SU-DHL-6 (cell line): ENCODE measurements around the gene CACNA2D1.

Source experiments
- CTCF ChIP-seq: fragments of 200-600 bp; sonication (generic); IDR thresholded peaks from one replicate; pipeline ENCODE4 v1.5.1; 2017; ENCODE audit warnings: antibody characterized with exemption, mild to moderate bottlenecking, low read length, moderate library complexity; ENCODE audit not compliant: insufficient read depth, poor library complexity, severe bottlenecking
- EZH2phosphoT487 ChIP-seq: fragments of 200-600 bp; sonication (generic), shearing (Covaris generic); conservative IDR thresholded peaks from 2 replicates; pipeline ENCODE4 v1.6.1; 2018; ENCODE audit warnings: mild to moderate bottlenecking, antibody characterized with exemption, low read length, moderate library complexity, mixed read lengths

DNA sequence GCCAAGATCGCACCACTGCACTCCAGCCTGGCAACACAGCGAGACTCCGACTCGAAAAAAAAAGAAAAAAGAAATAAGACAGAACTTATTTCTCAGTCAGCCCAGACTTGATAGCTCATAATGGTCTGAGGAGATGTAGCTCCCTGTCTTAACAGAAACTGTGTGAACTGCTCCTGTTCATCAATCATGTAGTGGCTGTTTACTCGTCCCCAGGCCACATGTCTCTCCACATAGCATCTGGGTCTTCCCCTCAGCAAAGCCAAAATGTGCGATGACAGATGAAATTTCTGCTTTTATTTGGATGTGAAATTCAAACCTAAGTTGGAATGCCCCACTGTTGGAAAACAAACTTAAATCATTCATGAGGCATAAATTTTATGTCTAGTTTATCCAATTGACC, 219.0 kb downstream of the CACNA2D1 start:
- no peak for TF ChIP-seq CTCF
- TF ChIP-seq EZH2phosphoT487: no peak
